Lung (tissue), 12 donors: ENCODE results near the gene SLC16A3. TPM values are rescaled to one million over a fixed set of nuclear protein-coding genes. Genes with fewer than 3 reads are reported as not detected.

Source experiments
- ATAC-seq: fragments of 200-7000 bp; cut with Tn5 transposase; one replicate; pipeline ENCODE4 v1.9.1; 2020; ENCODE audit warnings: moderate number of reproducible peaks; ENCODE audit not compliant: insufficient read depth, low FRiP score
- DNase-seq, 3 donors: peaks; one replicate each; pipeline ENCODE4 v3.0.0-alpha.2; 2013 to 2017
- H3K27ac ChIP-seq, 2 donors: one replicate each; pipeline ENCODE4 v1.5.1; 2013; ENCODE audit warnings: mild to moderate bottlenecking in 2 of 2, moderate library complexity in 2 of 2, control low read depth in 1 of 2, inconsistent platforms in 1 of 2, low read depth in 1 of 2, low read length in 1 of 2
- H3K27me3 ChIP-seq, 3 donors: one replicate each; pipeline ENCODE4 v1.5.1; 2013; ENCODE audit warnings: low read length in 2 of 3; ENCODE audit not compliant: control insufficient read depth in 3 of 3, insufficient read depth in 3 of 3
- H3K36me3 ChIP-seq, 4 donors: one replicate each; pipeline ENCODE4 v1.5.1; 2013; ENCODE audit warnings: low read length in 4 of 4, mild to moderate bottlenecking in 1 of 4, moderate library complexity in 1 of 4; ENCODE audit not compliant: control insufficient read depth in 4 of 4, insufficient read depth in 4 of 4
- H3K4me1 ChIP-seq, 5 donors: one replicate each; pipeline ENCODE4 v1.5.1; 2013; ENCODE audit warnings: low read length in 5 of 5, mild to moderate bottlenecking in 2 of 5, moderate library complexity in 1 of 5; ENCODE audit not compliant: control insufficient read depth in 5 of 5, insufficient read depth in 5 of 5
- H3K4me3 ChIP-seq: one replicate; pipeline ENCODE4 v1.5.1; 2013; ENCODE audit warnings: mild to moderate bottlenecking, control low read depth, moderate library complexity
- H3K9ac ChIP-seq, 2 donors: one replicate each; pipeline ENCODE4 v1.5.1; 2013; ENCODE audit warnings: low read length in 2 of 2, control low read depth in 1 of 2; ENCODE audit not compliant: insufficient read depth in 1 of 2
- H3K9me3 ChIP-seq, 4 donors: one replicate each; pipeline ENCODE4 v1.5.1; 2013; ENCODE audit warnings: low read length in 3 of 4, mild to moderate bottlenecking in 1 of 4, moderate library complexity in 1 of 4; ENCODE audit not compliant: control insufficient read depth in 4 of 4, insufficient read depth in 3 of 4
- CTCF ChIP-seq: IDR thresholded peaks from 2 replicates; pipeline ENCODE4 v1.5.1; 2012; ENCODE audit warnings: mild to moderate bottlenecking; ENCODE audit errors: control extremely low read depth, extremely low read depth
- WGBS, 2 donors: extraction: QIAGEN DNeasy Blood & Tissue Kit; methylation state at CpG; one replicate each; pipeline ENCODE4 v1.1.7; 2013; 5-methylcytosine and 5-hydroxymethylcytosine counted together
- polyA plus RNA-seq, 2 donors: library from polyadenylated mRNA; stranded (reverse); fragments of 200-250 nt; gene quantifications; one replicate each; pipeline ENCODE4 v1.2.1, GENCODE V29; 2013
- total RNA-seq, 2 donors: library from RNA; depleted of rRNA in 1 of 2; stranded (reverse); fragments of >200 nt in 1 of 2; gene quantifications; one replicate each; pipeline ENCODE4 v1.2.1, GENCODE V29; 2014 to 2021
- donor health status: control.
- donor health status: control.
- donor health status: Bipolar disorder and iron deficiency.
- donor health status: healthy.
- donor health status: DM: yes; HTN: yes; CAD: no.

The SLC16A3 gene
- total and polyA plus RNA-seq, 4 donors = 31.0 to 309 (median 93.4) TPM

GRCh38 chr17:82222816-82223215 lies 6.0 kb upstream of the SLC16A3 start:
- Histone ChIP-seq H3K4me3 (no peak overlapping the region), H3K9me3 (no peaks in the 10 kb centered on the region), H3K9ac (no peak overlapping the region), H3K36me3 (no peaks in the 10 kb centered on the region), H3K4me1 (peaks cover 0 to 3% (median 0%) of the 10 kb centered on the region in 5 donors), H3K27me3 (no peaks in the 10 kb centered on the region), H3K27ac (no peak overlapping the region)
- TF ChIP-seq CTCF = no peak
- WGBS, 2 donors = 42 to 58% methylated on average over 10 of the region's 10 CpGs
- DNase-seq (no peak), ATAC-seq (no peak)

GRCh38 chr17:82223517-82223916 lies 5.3 kb upstream of the SLC16A3 start:
- Histone ChIP-seq H3K27me3 (no peaks in the 10 kb centered on the region), H3K9me3 (no peaks in the 10 kb centered on the region), H3K4me3 (no peak overlapping the region), H3K36me3 (no peaks in the 10 kb centered on the region), H3K4me1 (peaks cover 0 to 7% (median 0%) of the 10 kb centered on the region in 5 donors), H3K27ac (no peak overlapping the region), H3K9ac (no peak overlapping the region)
- ATAC-seq (no peak), DNase-seq (no peak)
- WGBS, 2 donors = 86 to 91% methylated on average over 5 of the region's 5 CpGs
- no peak for TF ChIP-seq CTCF

GRCh38 chr17:82224666-82225065 lies 4.2 kb upstream of the SLC16A3 start:
- no peak overlapping the region for H3K4me3 ChIP-seq
- WGBS, 2 donors = 83 to 87% methylated on average over 8 of the region's 8 CpGs

More at GRCh38 chr17:82224666-82225065, 4.2 kb upstream of the SLC16A3 start:
- Histone ChIP-seq H3K27me3 (no peaks in the 10 kb centered on the region), H3K4me1 (peaks cover 0 to 7% (median 0%) of the 10 kb centered on the region in 5 donors), H3K36me3 (no peaks in the 10 kb centered on the region), H3K9ac (no peak overlapping the region), H3K27ac (no peak overlapping the region), H3K9me3 (no peaks in the 10 kb centered on the region)
- TF ChIP-seq CTCF = no peak
- ATAC-seq = no peak
- DNase-seq = no peak
